Activated B cell treated with CpG ODN at 0.5 μM for 24 hours (primary cell): Measurements from ENCODE around the gene ABCD1. TPM values are rescaled to one million over a fixed set of nuclear protein-coding genes. Genes with fewer than 3 reads are reported as not detected.
A peak's percentile ranks its signal among the peaks of the same experiment; 100 is the strongest.
"Not testable (repeated sequence)": the region's sequence is repeated elsewhere in the genome, so short reads cannot be mapped to it uniquely, and the experiment has no call there.

Experiments
- ATAC-seq: fragments of 200-7000 bp; cut with Tn5 transposase; one replicate; pipeline ENCODE4 v1.10.0; 2021; ENCODE audit warnings: low read depth, mild to moderate bottlenecking, moderate library complexity
- CTCF ChIA-PET: fragments of 350-600 bp; sonication (Branson Sonifier 250); formaldehyde crosslinking; loops from one replicate; lab custom pipeline; 2021; ENCODE audit warnings: antibody characterized with exemption; lab: Charles Lee
- POLR2A ChIA-PET: fragments of 350-600 bp; sonication (Branson Sonifier 250); formaldehyde crosslinking; loops from one replicate; lab custom pipeline; 2021; ENCODE audit warnings: antibody characterized with exemption; lab: Charles Lee
- DNase-seq: peaks from one replicate; pipeline ENCODE4 v3.0.0; 2022
- H3K27ac Mint-ChIP-seq: one replicate; pipeline ENCODE4 v1.8.0; 2020; ENCODE audit warnings: mixed read lengths
- H3K27me3 Mint-ChIP-seq: one replicate; pipeline ENCODE4 v1.8.0; 2021; ENCODE audit warnings: mixed read lengths
- H3K36me3 Mint-ChIP-seq: one replicate; pipeline ENCODE4 v1.8.0; 2021; ENCODE audit warnings: low read depth, mixed read lengths
- H3K4me1 Mint-ChIP-seq: one replicate; pipeline ENCODE4 v1.8.0; 2021; ENCODE audit warnings: mixed read lengths
- H3K4me3 Mint-ChIP-seq: one replicate; pipeline ENCODE4 v1.8.0; 2020; ENCODE audit warnings: mild to moderate bottlenecking, mixed read lengths
- H3K9me3 Mint-ChIP-seq: one replicate; pipeline ENCODE4 v1.8.0; 2020; ENCODE audit warnings: mixed read lengths
- intact Hi-C: fragments of 100-400 bp; cut with micrococcal nuclease; formaldehyde crosslinking; loops from one replicate; pipeline ENCODE4 v1.15.1; 2024
- total RNA-seq: library from RNA; stranded (reverse); gene quantifications from 2 replicates; pipeline ENCODE4 v1.2.3, GENCODE V29; 2022
- TF ChIP-seq, protein P1 (sequence below): fragments of 200-600 bp; IDR thresholded peaks from one replicate; pipeline ENCODE4 v1.8.0; 2022; ENCODE audit warnings: antibody characterized with exemption, mild to moderate bottlenecking

Gene ABCD1
- total RNA-seq, 1 donor from 2014 or later: 2.8 TPM

GRCh38 chrX:153726286-153727122 is 1.8 kb downstream of the ABCD1 start:
- DNase-seq (peak; percentile 59), ATAC-seq (peak; percentile 50)
- H3K4me3 Mint-ChIP-seq: peak overlapping the region; percentile 70
- ChIA-PET POLR2A (interaction anchor here (0.7 to 1.9 kb wide), 6 partner anchors 9 to 200 kb away, joined by 3 to 6 read pairs (median 4); partner anchors contain the start of gene SLC6A8), CTCF (interaction anchor here (1.5 kb wide), 1 partner anchor 255 kb away, joined by 3 read pairs; no protein-coding TSS in a partner anchor)
- TF ChIP-seq, protein P1, sequence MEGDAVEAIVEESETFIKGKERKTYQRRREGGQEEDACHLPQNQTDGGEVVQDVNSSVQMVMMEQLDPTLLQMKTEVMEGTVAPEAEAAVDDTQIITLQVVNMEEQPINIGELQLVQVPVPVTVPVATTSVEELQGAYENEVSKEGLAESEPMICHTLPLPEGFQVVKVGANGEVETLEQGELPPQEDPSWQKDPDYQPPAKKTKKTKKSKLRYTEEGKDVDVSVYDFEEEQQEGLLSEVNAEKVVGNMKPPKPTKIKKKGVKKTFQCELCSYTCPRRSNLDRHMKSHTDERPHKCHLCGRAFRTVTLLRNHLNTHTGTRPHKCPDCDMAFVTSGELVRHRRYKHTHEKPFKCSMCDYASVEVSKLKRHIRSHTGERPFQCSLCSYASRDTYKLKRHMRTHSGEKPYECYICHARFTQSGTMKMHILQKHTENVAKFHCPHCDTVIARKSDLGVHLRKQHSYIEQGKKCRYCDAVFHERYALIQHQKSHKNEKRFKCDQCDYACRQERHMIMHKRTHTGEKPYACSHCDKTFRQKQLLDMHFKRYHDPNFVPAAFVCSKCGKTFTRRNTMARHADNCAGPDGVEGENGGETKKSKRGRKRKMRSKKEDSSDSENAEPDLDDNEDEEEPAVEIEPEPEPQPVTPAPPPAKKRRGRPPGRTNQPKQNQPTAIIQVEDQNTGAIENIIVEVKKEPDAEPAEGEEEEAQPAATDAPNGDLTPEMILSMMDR: no peak
- intact Hi-C loops: loop anchor here (1.0 to 10.0 kb wide), 4 partner anchors 9 to 648 kb away; partner anchors contain the start of genes ARHGAP4, EMD, FLNA and PLXNB3
- no peaks in the 10 kb centered on the region for H3K27me3 Mint-ChIP-seq
- peaks cover 17% of the 10 kb centered on the region for H3K36me3 Mint-ChIP-seq
- H3K9me3 Mint-ChIP-seq: peaks cover under 1% of the 10 kb centered on the region
- peak overlapping the region; percentile 56 for H3K27ac Mint-ChIP-seq
- peaks cover 55% of the 10 kb centered on the region for H3K4me1 Mint-ChIP-seq

DNA sequence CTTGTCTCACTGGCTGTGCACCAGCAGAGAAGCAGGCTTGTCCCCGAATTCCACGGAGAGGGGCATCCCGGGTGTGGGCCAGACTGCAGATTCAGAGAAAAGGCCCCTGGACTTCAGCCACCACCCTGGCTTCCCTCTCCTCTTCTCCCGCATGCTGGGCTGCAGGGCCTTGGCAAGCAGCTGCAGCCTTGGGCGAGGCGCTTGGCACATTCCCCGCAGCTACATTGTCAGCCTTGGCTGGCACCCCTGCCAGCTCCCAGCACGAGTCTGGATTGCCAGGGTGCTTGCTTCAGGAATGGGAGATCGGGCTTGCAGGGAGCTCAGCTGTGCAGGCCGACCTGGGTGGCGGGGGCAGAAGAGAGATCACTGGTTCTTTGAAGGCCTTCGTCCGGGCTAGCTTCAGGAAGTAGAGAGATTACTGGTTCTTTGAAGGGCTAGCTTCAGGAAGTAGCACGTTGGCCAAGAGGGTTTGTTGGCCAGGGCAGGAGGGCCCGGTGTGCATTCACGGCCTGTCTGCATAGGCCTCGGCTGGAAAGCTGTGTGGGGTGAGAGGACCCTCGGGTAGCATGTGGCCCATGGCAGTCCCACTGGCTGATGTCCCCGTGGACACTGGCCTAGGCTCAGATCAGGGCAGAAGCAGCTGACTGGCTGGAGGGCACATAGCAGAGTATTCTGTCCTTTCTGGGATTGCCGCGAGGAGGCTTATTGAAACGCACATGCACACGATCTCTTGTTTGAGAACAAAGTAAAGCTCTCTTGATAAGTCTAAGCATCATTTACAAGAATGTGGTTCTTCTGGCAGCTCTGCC is 2.7 kb downstream of the ABCD1 start:
- H3K27ac Mint-ChIP-seq: peak overlapping the region; percentile 56
- H3K4me3 Mint-ChIP-seq: peak overlapping the region; percentile 70
- H3K9me3 Mint-ChIP-seq: peaks cover 2% of the 10 kb centered on the region
- intact Hi-C loops: loop anchor here (1.0 to 10.0 kb wide), 4 partner anchors 8 to 647 kb away; partner anchors contain the start of genes ARHGAP4, EMD, FLNA and PLXNB3
- TF ChIP-seq, protein P1: no peak
- H3K36me3 Mint-ChIP-seq: peaks cover 21% of the 10 kb centered on the region
- H3K27me3 Mint-ChIP-seq: no peaks in the 10 kb centered on the region
- peaks cover 54% of the 10 kb centered on the region for H3K4me1 Mint-ChIP-seq
- ATAC-seq (no peak), DNase-seq (no peak)
- ChIA-PET POLR2A (interaction anchor here (0.7 to 1.9 kb wide), 5 partner anchors 8 to 199 kb away, joined by 3 to 6 read pairs (median 3); partner anchors contain the start of gene SLC6A8), CTCF (interaction anchor here (1.5 kb wide), 1 partner anchor 256 kb away, joined by 3 read pairs; no protein-coding TSS in a partner anchor)

- POLR2A ChIA-PET: interaction anchor here (1.0 to 1.2 kb wide), 2 partner anchors 25 to 197 kb away, joined by 3 to 4 read pairs; no protein-coding TSS in a partner anchor
- no peak overlapping the region for H3K4me3 Mint-ChIP-seq
- intact Hi-C loops: loop anchor here (5.0 to 10.0 kb wide), 2 partner anchors 34 to 647 kb away; partner anchors contain the start of genes EMD, FLNA and PLXNB3
- H3K27ac Mint-ChIP-seq: peak overlapping the region; percentile 35
- no peak for DNase-seq
- H3K27me3 Mint-ChIP-seq: no peaks in the 10 kb centered on the region
- ATAC-seq: no peak
- TF ChIP-seq, protein P1: no peak
- CTCF ChIA-PET: no interaction called here
- H3K9me3 Mint-ChIP-seq: peaks cover 2% of the 10 kb centered on the region
- H3K36me3 Mint-ChIP-seq: peaks cover 18% of the 10 kb centered on the region
- peaks cover 48% of the 10 kb centered on the region for H3K4me1 Mint-ChIP-seq
Measured at GRCh38 chrX:153728095-153728494, 3.4 kb downstream of the ABCD1 start.

- TF ChIP-seq, protein P1: no peak
- ChIA-PET POLR2A (no interaction called here), CTCF (no interaction called here)
- DNase-seq: no peak
- Mint-ChIP-seq H3K4me1 (peaks cover 44% of the 10 kb centered on the region), H3K27me3 (no peaks in the 10 kb centered on the region), H3K27ac (no peak overlapping the region), H3K36me3 (peaks cover 18% of the 10 kb centered on the region), H3K4me3 (no peak overlapping the region), H3K9me3 (peaks cover 2% of the 10 kb centered on the region)
- intact Hi-C loops: loop anchor here (5.0 to 10.0 kb wide), 2 partner anchors 33 to 646 kb away; partner anchors contain the start of genes EMD, FLNA and PLXNB3
- ATAC-seq: no peak
Measured at GRCh38 chrX:153728951-153729631, 4.4 kb downstream of the ABCD1 start.

GRCh38 chrX:153730115-153730514 is 5.5 kb downstream of the ABCD1 start:
- DNase-seq, CTCF ChIA-PET, ATAC-seq, H3K27ac Mint-ChIP-seq, H3K9me3 Mint-ChIP-seq, H3K4me3 Mint-ChIP-seq, H3K27me3 Mint-ChIP-seq, intact Hi-C loops, POLR2A ChIA-PET: not testable (repeated sequence)
- Mint-ChIP-seq H3K4me1 (peaks cover 47% of the 10 kb centered on the region), H3K36me3 (peaks cover 20% of the 10 kb centered on the region)
